SK-N-SH (cell line): ENCODE measurements around the gene ZNF580. TPM values are rescaled to one million over a fixed set of nuclear protein-coding genes. Genes with fewer than 3 reads are reported as not detected.

Source experiments
- CTCF ChIA-PET: fragments of 300-600, 350-600 bp; formaldehyde crosslinking; extraction: SDS; loops from one replicate; lab custom pipeline; 2021; lab: Yijun Ruan, JAX
- POLR2A ChIA-PET: fragments of 350-600 bp; sonication (Branson Sonifier 250); formaldehyde crosslinking; extraction: SDS; loops from one replicate; lab custom pipeline; 2020; ENCODE audit warnings: antibody characterized with exemption, inconsistent platforms; lab: Yijun Ruan, JAX
- DNase-seq: peaks from one replicate; pipeline ENCODE4 v3.0.0; 2012
- H2AFZ ChIP-seq: fragments of 200-600 bp; sonication (generic); 2 replicates; pipeline ENCODE4 v1.8.1; 2016; ENCODE audit warnings: antibody characterized with exemption, mild to moderate bottlenecking, low read depth
- H3F3A ChIP-seq: fragments of 200-600 bp; sonication (generic); replicated peaks from 2 replicates; pipeline ENCODE3; 2016; ENCODE audit warnings: antibody characterized with exemption, mild to moderate bottlenecking; ENCODE audit not compliant: insufficient read depth
- H3K27ac ChIP-seq, 2 experiments: fragments of 200-500 bp in 1 of 2; fragments of 200-600 bp in 1 of 2; sonication (Bioruptor generic) in 1 of 2; sonication (generic), shearing (Covaris generic) in 1 of 2; 2 replicates each; pipeline versions ENCODE4 v1.5.1 to v1.6.1; 2014 to 2016; ENCODE audit warnings: low read depth in 2 of 2, inconsistent platforms in 1 of 2, low read length in 1 of 2, mild to moderate bottlenecking in 1 of 2, mixed read lengths in 1 of 2
- H3K27me3 ChIP-seq: fragments of 200-600 bp; sonication (generic), shearing (Covaris generic); 2 replicates; pipeline ENCODE4 v1.6.1; 2016; ENCODE audit warnings: mixed run types; ENCODE audit not compliant: insufficient read depth
- H3K36me3 ChIP-seq, 2 experiments: fragments of 200-500 bp in 1 of 2; fragments of 200-600 bp in 1 of 2; sonication (Bioruptor generic) in 1 of 2; sonication (generic) in 1 of 2; replicated peaks in 1 of 2; 2 replicates each; pipeline versions ENCODE3 to v1.5.1; 2014 to 2016; ENCODE audit warnings: low read length in 1 of 2, mild to moderate bottlenecking in 1 of 2; ENCODE audit not compliant: insufficient read depth in 2 of 2, control insufficient read depth in 1 of 2
- H3K4me1 ChIP-seq, 2 experiments: fragments of 200-500 bp in 1 of 2; fragments of 200-600 bp in 1 of 2; sonication (Bioruptor generic) in 1 of 2; sonication (generic), shearing (Covaris generic) in 1 of 2; 2 replicates each; pipeline versions ENCODE4 v1.5.1 to v1.6.1; 2014 to 2016; ENCODE audit warnings: low read depth in 1 of 2, low read length in 1 of 2, mixed run types in 1 of 2; ENCODE audit not compliant: insufficient read depth in 2 of 2, control insufficient read depth in 1 of 2
- H3K4me2 ChIP-seq: fragments of 200-600 bp; sonication (generic), shearing (Covaris generic); 2 replicates; pipeline ENCODE4 v1.6.1; 2017; ENCODE audit warnings: mixed run types
- H3K4me3 ChIP-seq, 2 experiments: fragments of 200-500 bp in 1 of 2; fragments of 200-600 bp in 1 of 2; sonication (Bioruptor generic) in 1 of 2; sonication (generic), shearing (Covaris generic) in 1 of 2; 2 replicates each; pipeline versions ENCODE4 v1.5.1 to v1.8.1; 2014 to 2016; ENCODE audit warnings: low read depth in 2 of 2, inconsistent platforms in 1 of 2, low read length in 1 of 2, mild to moderate bottlenecking in 1 of 2, mixed read lengths in 1 of 2, moderate library complexity in 1 of 2
- H3K79me2 ChIP-seq: fragments of 200-600 bp; sonication (generic); 2 replicates; pipeline ENCODE4 v1.8.1; 2017; ENCODE audit warnings: mild to moderate bottlenecking; ENCODE audit not compliant: insufficient read depth
- H3K9ac ChIP-seq: fragments of 200-600 bp; sonication (generic); 2 replicates; pipeline ENCODE4 v1.6.1; 2017; ENCODE audit warnings: mixed run types
- H3K9me2 ChIP-seq: fragments of 200-600 bp; sonication (generic); 2 replicates; pipeline ENCODE4 v1.6.1; 2017; ENCODE audit warnings: mixed run types
- H3K9me3 ChIP-seq: fragments of 200-600 bp; sonication (generic); 2 replicates; pipeline ENCODE4 v1.6.1; 2017; ENCODE audit warnings: mixed run types, mild to moderate bottlenecking, moderate library complexity
- H4K20me1 ChIP-seq: fragments of 200-600 bp; sonication (generic); 2 replicates; pipeline ENCODE4 v1.6.1; 2017; ENCODE audit warnings: mild to moderate bottlenecking, mixed run types; ENCODE audit not compliant: insufficient read depth
- EP300 ChIP-seq, 2 experiments: IDR thresholded peaks; 2 replicates each; pipeline versions ENCODE4 v1.4.0 to v1.6.1; 2012; ENCODE audit warnings: borderline replicate concordance in 1 of 2, low read depth in 1 of 2, low read length in 1 of 2
- FOXJ3 ChIP-seq: sonication (generic); formaldehyde crosslinking; IDR thresholded peaks from 2 replicates; pipeline ENCODE4 v1.5.1; 2020; ENCODE audit warnings: mild to moderate bottlenecking, missing genetic modification reagents
- FOXM1 ChIP-seq: IDR thresholded peaks from 2 replicates; pipeline ENCODE4 v1.4.0; 2012; ENCODE audit warnings: low read depth, mild to moderate bottlenecking
- JUND ChIP-seq: IDR thresholded peaks from 2 replicates; pipeline ENCODE4 v1.4.0; 2012
- MAX ChIP-seq: IDR thresholded peaks from 2 replicates; pipeline ENCODE4 v1.4.0; 2012; ENCODE audit warnings: low read depth
- NFIC ChIP-seq: IDR thresholded peaks from 2 replicates; pipeline ENCODE4 v1.4.0; 2012; ENCODE audit warnings: borderline replicate concordance
- NRF1 ChIP-seq: IDR thresholded peaks from 2 replicates; pipeline ENCODE4 v1.6.1; 2012; ENCODE audit warnings: low read depth, mild to moderate bottlenecking, low read length
- POLR2AphosphoS5 ChIP-seq: IDR thresholded peaks from 2 replicates; pipeline ENCODE4 v1.6.1; 2012; ENCODE audit warnings: low read depth, low read length
- REST ChIP-seq: IDR thresholded peaks from 2 replicates; pipeline ENCODE4 v1.6.1; 2012; ENCODE audit warnings: mild to moderate bottlenecking, low read depth, low read length, moderate library complexity
- RXRA ChIP-seq: IDR thresholded peaks from 2 replicates; pipeline ENCODE4 v1.4.0; 2012; ENCODE audit warnings: low read depth, mild to moderate bottlenecking, borderline replicate concordance
- SMC3 ChIP-seq: IDR thresholded peaks from 2 replicates; pipeline ENCODE4 v1.6.1; 2012; ENCODE audit warnings: low read depth, low read length, improper control_type of control experiment
- TAF1 ChIP-seq: IDR thresholded peaks from 2 replicates; pipeline ENCODE4 v1.6.1; 2012; ENCODE audit warnings: low read depth, mild to moderate bottlenecking, low read length, moderate library complexity, borderline replicate concordance
- TEAD4 ChIP-seq: IDR thresholded peaks from 2 replicates; pipeline ENCODE4 v1.4.0; 2012; ENCODE audit warnings: mild to moderate bottlenecking, borderline replicate concordance; ENCODE audit not compliant: insufficient read depth
- USF2 ChIP-seq: fragments of 150-350 bp; IDR thresholded peaks from 2 replicates; pipeline ENCODE4 v1.6.1; 2017; ENCODE audit warnings: antibody characterized with exemption, low read length, low read depth, borderline replicate concordance
- ZBTB33 ChIP-seq: IDR thresholded peaks from 2 replicates; pipeline ENCODE4 v1.4.0; 2012; ENCODE audit warnings: low read depth, borderline replicate concordance
- WGBS: methylation state at CpG from one replicate; pipeline ENCODE4 v1.1.6; 2017; ENCODE audit warnings: low lambda C conversion rate; 5-methylcytosine and 5-hydroxymethylcytosine counted together
- polyA plus RNA-seq, 3 experiments: library from polyadenylated mRNA; depleted of rRNA; stranded (reverse); fragments of >200 nt; gene quantifications; 2 replicates each; pipeline ENCODE4 v1.2.3, GENCODE V29; 2012

The ZNF580 gene
- polyA plus RNA-seq, 1 of the 3 experiments (the other 2 are of a cell fraction) = 21.9 TPM

GRCh38 chr19:55620410-55621204 lies 20.2 kb upstream of the ZNF580 start:
- no peaks in the 10 kb centered on the region for H3K9me3 ChIP-seq
- no peak overlapping the region for H2AFZ ChIP-seq
- no peaks in the 10 kb centered on the region for H3K27me3 ChIP-seq
- H3K79me2 ChIP-seq = peaks cover 11% of the 10 kb centered on the region; the same call in 1 of the 2 replicates
- no peaks in the 10 kb centered on the region for H3K9me2 ChIP-seq
- no peak for TF ChIP-seq JUND
- TF ChIP-seq ZBTB33 = no peak
- TF ChIP-seq REST = no peak
- TF ChIP-seq RXRA = no peak
- no peak for TF ChIP-seq MAX
- TF ChIP-seq NRF1 = no peak
- no peak for TF ChIP-seq FOXM1
- TF ChIP-seq SMC3 = no peak
- TF ChIP-seq TEAD4 = no peak
- no peak for TF ChIP-seq USF2
- no peak for TF ChIP-seq TAF1
- TF ChIP-seq FOXJ3 (CRISPR knock-in tag) = no peak
- TF ChIP-seq EP300 (IDR thresholded peaks at IDR 0.05; ENCODE audit: borderline replicate concordance in 1 of 2, low read depth in 1 of 2, low read length in 1 of 2) = no peak
- no peak for TF ChIP-seq POLR2AphosphoS5
- no peak for TF ChIP-seq NFIC
- 94% methylated on average over 8 of the region's 12 CpGs for WGBS
- H3F3A ChIP-seq = peaks cover 12% of the 10 kb centered on the region
- H3K9ac ChIP-seq = no peak overlapping the region
- CTCF ChIA-PET = interaction anchor here (0.9 to 6.7 kb wide), 6 partner anchors 11 to 154 kb away, joined by 3 to 40 read pairs (median 4); partner anchors contain the start of genes ZNF524 and ZNF580
- peaks cover 0 to 20% of the 10 kb centered on the region in 2 experiments for H3K36me3 ChIP-seq
- H3K27ac ChIP-seq = no peak overlapping the region
- peaks cover 0 to 2% of the 10 kb centered on the region in 2 experiments; a peak in 1 of 4 replicates for H3K4me1 ChIP-seq
- POLR2A ChIA-PET = interaction anchor here (0.8 to 3.1 kb wide), 2 partner anchors 14 to 15 kb away, joined by 3 to 10 read pairs; partner anchors contain the start of gene ZNF865
- no peak overlapping the region for H3K4me3 ChIP-seq
- H3K4me2 ChIP-seq = no peak overlapping the region
- no peaks in the 10 kb centered on the region for H4K20me1 ChIP-seq
- DNase-seq = no peak
